ENCODE measurements around the gene TRABD2B. TPM values are rescaled to one million over a fixed set of nuclear protein-coding genes. Genes with fewer than 3 reads are reported as not detected.
A peak's percentile ranks its signal among the peaks of the same experiment; 100 is the strongest.

Gene TRABD2B
- total and polyA plus RNA-seq, 2 of the 4 experiments (the other 2 are of a cell fraction): not detected

DNA sequence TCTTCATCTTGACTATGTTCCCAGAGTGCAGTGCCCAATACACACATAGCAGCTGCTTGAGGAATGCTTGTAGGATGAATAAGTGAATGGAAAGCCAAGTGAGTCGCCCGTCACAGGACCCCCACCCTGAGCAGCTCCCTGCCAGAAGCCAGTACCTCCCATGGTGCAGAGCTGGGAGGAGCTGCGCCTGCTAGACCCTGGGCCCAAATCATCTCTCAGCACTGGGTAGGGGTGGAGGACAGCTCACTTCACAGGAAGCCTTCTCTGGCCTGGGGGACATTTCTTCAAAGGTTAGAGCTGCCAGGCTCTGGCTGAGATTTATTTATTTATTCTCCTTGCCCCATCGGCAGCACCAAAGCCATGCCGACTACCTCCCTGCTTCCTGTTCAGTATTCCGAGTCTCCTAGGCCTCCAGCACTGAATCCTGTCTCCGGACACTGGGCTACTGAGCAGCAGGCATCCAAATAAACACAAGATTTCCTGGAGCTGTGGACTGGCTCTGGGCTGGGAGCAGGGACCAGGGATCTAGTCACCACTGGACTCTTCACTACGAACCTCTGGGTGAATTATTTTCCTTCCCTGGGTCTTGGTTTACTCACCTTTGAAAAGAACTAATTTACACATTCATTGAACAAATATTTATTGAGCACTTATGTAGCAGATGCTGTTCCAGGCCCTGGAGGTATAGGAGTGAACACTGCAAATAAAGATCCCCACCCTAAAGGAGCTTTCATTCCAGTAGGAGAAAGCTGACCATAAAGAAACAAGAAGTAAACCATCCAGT lies 187.7 kb downstream of the TRABD2B start:
- no peak overlapping the region for H3K27ac ChIP-seq (ENCODE audit: insufficient read depth, low read length)
- BruUV-seq (replicated peaks): no TSS peak
- no peak for DNase-seq
- no peak overlapping the region for H2BK15ac ChIP-seq (ENCODE audit: low read depth, low read length)
- TF ChIP-seq RCOR1 (IDR thresholded peaks at IDR 0.05; ENCODE audit: insufficient replicate concordance, low read length) (no peak), MAZ (IDR thresholded peaks at IDR 0.05; ENCODE audit: borderline replicate concordance, low read depth, low read length) (no peak), POLR2A (IDR thresholded peaks at IDR 0.05; ENCODE audit: low read depth, low read length) (no peak), CTCF (conservative IDR thresholded peaks at IDR 0.05; ENCODE audit: low read depth, low read length) (no peak), CHD1 (IDR thresholded peaks at IDR 0.05; ENCODE audit: low read depth, low read length) (no peak), MAFK (IDR thresholded peaks at IDR 0.05; ENCODE audit: low read depth, low read length) (no peak), FOS (IDR thresholded peaks at IDR 0.05; ENCODE audit: low read depth, low read length) (no peak), CEBPB (IDR thresholded peaks at IDR 0.05; ENCODE audit: low read depth, low read length) (no peak), NFE2L2 (IDR thresholded peaks at IDR 0.05; ENCODE audit: low read depth, low read length) (no peak), BHLHE40 (IDR thresholded peaks at IDR 0.05; ENCODE audit: low read depth, low read length) (no peak), SMC3 (IDR thresholded peaks at IDR 0.05; ENCODE audit: low read depth, low read length) (no peak), MXI1 (IDR thresholded peaks at IDR 0.05; ENCODE audit: borderline replicate concordance, low read depth, low read length) (no peak), RAD21 (IDR thresholded peaks at IDR 0.05; ENCODE audit: low read length) (no peak), RFX5 (IDR thresholded peaks at IDR 0.05; ENCODE audit: low read depth, low read length) (no peak)
- TF ChIP-seq, protein P1, sequence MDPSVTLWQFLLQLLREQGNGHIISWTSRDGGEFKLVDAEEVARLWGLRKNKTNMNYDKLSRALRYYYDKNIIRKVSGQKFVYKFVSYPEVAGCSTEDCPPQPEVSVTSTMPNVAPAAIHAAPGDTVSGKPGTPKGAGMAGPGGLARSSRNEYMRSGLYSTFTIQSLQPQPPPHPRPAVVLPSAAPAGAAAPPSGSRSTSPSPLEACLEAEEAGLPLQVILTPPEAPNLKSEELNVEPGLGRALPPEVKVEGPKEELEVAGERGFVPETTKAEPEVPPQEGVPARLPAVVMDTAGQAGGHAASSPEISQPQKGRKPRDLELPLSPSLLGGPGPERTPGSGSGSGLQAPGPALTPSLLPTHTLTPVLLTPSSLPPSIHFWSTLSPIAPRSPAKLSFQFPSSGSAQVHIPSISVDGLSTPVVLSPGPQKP (IDR thresholded peaks at IDR 0.05; ENCODE audit: borderline replicate concordance, low read depth, low read length): no peak
- TF ChIP-seq, protein P2, sequence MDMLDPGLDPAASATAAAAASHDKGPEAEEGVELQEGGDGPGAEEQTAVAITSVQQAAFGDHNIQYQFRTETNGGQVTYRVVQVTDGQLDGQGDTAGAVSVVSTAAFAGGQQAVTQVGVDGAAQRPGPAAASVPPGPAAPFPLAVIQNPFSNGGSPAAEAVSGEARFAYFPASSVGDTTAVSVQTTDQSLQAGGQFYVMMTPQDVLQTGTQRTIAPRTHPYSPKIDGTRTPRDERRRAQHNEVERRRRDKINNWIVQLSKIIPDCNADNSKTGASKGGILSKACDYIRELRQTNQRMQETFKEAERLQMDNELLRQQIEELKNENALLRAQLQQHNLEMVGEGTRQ (IDR thresholded peaks at IDR 0.05; ENCODE audit: low read depth, low read length): no peak
- H2AFZ ChIP-seq (replicated peaks; ENCODE audit: low read length, poor library complexity): no peak overlapping the region
- no peak overlapping the region for H3K4me2 ChIP-seq (ENCODE audit: low read depth, low read length)
- H4K20me1 ChIP-seq (ENCODE audit: insufficient read depth, low read length): no peaks in the 10 kb centered on the region
- dilution Hi-C loops (cut with HindIII; ENCODE audit: low sequenced_read_pairs, unreplicated experiment) (no loop called here), intact Hi-C loops (cut with micrococcal nuclease) (no loop called here), in situ Hi-C loops (cut with MboI; ENCODE audit: low sequenced_read_pairs) (no loop called here)
- no peak overlapping the region for H3K18ac ChIP-seq (ENCODE audit: low read depth, low read length)
- H2BK120ac ChIP-seq (ENCODE audit: low read depth, low read length): no peak overlapping the region
- H2BK20ac ChIP-seq (ENCODE audit: low read depth, low read length): no peak overlapping the region
- H3K36me3 ChIP-seq (ENCODE audit: control insufficient read depth, insufficient read depth, low read length): no peaks in the 10 kb centered on the region
- no peak overlapping the region for H3K9ac ChIP-seq (ENCODE audit: low read depth, low read length)
- no peak overlapping the region for H3K4me3 ChIP-seq (ENCODE audit: insufficient read depth, low read depth, low read length)
- no peaks in the 10 kb centered on the region for H3K79me1 ChIP-seq (ENCODE audit: low read depth in 1 of 2, low read length in 2 of 2)
- H4K5ac ChIP-seq (ENCODE audit: low read depth, low read length): no peak overlapping the region
- H3K14ac ChIP-seq (replicated peaks; ENCODE audit: low read depth, low read length): no peak overlapping the region
- ChIA-PET POLR2A (ENCODE audit: unreplicated experiment) (no interaction called here), CTCF (no interaction called here)
- no peak overlapping the region for H2AK9ac ChIP-seq (replicated peaks; ENCODE audit: low read depth, low read length, poor library complexity)
- no peak overlapping the region for H4K8ac ChIP-seq (ENCODE audit: low read depth in 2 of 2, low read length in 2 of 2)
- no peaks in the 10 kb centered on the region for H3K9me3 ChIP-seq (ENCODE audit: control insufficient read depth, insufficient read depth, low read length)
- H2AK5ac ChIP-seq (ENCODE audit: low read depth, low read length): no peak overlapping the region
- peak; percentile 29 for ATAC-seq (ENCODE audit: low read depth)
- no peaks in the 10 kb centered on the region for H3K9me1 ChIP-seq (ENCODE audit: insufficient read depth, low read length)
- no CpG with 5 or more reads among the region's 8 CpGs for WGBS, 2 experiments (ENCODE audit: extremely low coverage in 2 of 2, insufficient read length in 1 of 2)
- no peaks in the 10 kb centered on the region for H3K4me1 ChIP-seq (ENCODE audit: control insufficient read depth, insufficient read depth, low read length)
- H3K4ac ChIP-seq (ENCODE audit: low read depth, low read length): no peak overlapping the region
- H3K56ac ChIP-seq (ENCODE audit: extremely low read depth, insufficient read depth, low read length): no peak overlapping the region
- H3K23ac ChIP-seq (ENCODE audit: low read depth, low read length): no peak overlapping the region
- no peak overlapping the region for H4K91ac ChIP-seq (ENCODE audit: insufficient read depth, low read depth, low read length)
- no peak overlapping the region for H2BK5ac ChIP-seq (ENCODE audit: low read depth, low read length, poor library complexity, severe bottlenecking)
- H3K27me3 ChIP-seq (ENCODE audit: control insufficient read depth, insufficient read depth, low read length): no peaks in the 10 kb centered on the region; the same call in 1 of the 2 replicates
